ENCODE data around the gene PGM5.

PGM5 gene

GRCh38 chr9:68567565-68567964 is 211.2 kb downstream of the PGM5 start:
- Histone ChIP-seq H3K36me3 (replicated peaks) (no peaks in the 10 kb centered on the region), H3K27me3 (replicated peaks) (no peaks in the 10 kb centered on the region), H3K27ac (no peak overlapping the region), H3K4me3 (ENCODE audit: low read depth, low read length) (no peak overlapping the region)
- in situ Hi-C loops (cut with HindIII; ENCODE audit: low pct_ligation_motif_present, low sequenced_read_pairs) = no loop called here
- DNase-seq = no peak
- TF ChIP-seq CTCF (IDR thresholded peaks at IDR 0.05; ENCODE audit: low read depth, low read length, missing control alignments) = no peak

- no peaks in the 10 kb centered on the region for H3K36me3 ChIP-seq (replicated peaks)
- H3K27me3 ChIP-seq (replicated peaks) = no peaks in the 10 kb centered on the region
- DNase-seq = no peak
- H3K27ac ChIP-seq = no peak overlapping the region
- in situ Hi-C loops (cut with HindIII; ENCODE audit: low pct_ligation_motif_present, low sequenced_read_pairs) = no loop called here
- peak; percentile 0 for TF ChIP-seq CTCF (IDR thresholded peaks at IDR 0.05; ENCODE audit: low read depth, low read length, missing control alignments)
- no peak overlapping the region for H3K4me3 ChIP-seq (ENCODE audit: low read depth, low read length)
Measured at GRCh38 chr9:68574150-68574549, 217.7 kb downstream of the PGM5 start.

GRCh38 chr9:68575817-68576216 is 219.4 kb downstream of the PGM5 start:
- no peaks in the 10 kb centered on the region for H3K36me3 ChIP-seq (replicated peaks)
- in situ Hi-C loops (cut with HindIII; ENCODE audit: low pct_ligation_motif_present, low sequenced_read_pairs) = no loop called here
- H3K4me3 ChIP-seq (ENCODE audit: low read depth, low read length) = no peak overlapping the region
- H3K27ac ChIP-seq = no peak overlapping the region
- no peak for DNase-seq
- no peaks in the 10 kb centered on the region for H3K27me3 ChIP-seq (replicated peaks)
- no peak for TF ChIP-seq CTCF (IDR thresholded peaks at IDR 0.05; ENCODE audit: low read depth, low read length, missing control alignments)

- no peak for DNase-seq
- Histone ChIP-seq H3K4me3 (ENCODE audit: low read depth, low read length) (no peak overlapping the region), H3K27me3 (replicated peaks) (no peaks in the 10 kb centered on the region), H3K36me3 (replicated peaks) (no peaks in the 10 kb centered on the region), H3K27ac (no peak overlapping the region)
- no peak for TF ChIP-seq CTCF (IDR thresholded peaks at IDR 0.05; ENCODE audit: low read depth, low read length, missing control alignments)
- in situ Hi-C loops (cut with HindIII; ENCODE audit: low pct_ligation_motif_present, low sequenced_read_pairs) = no loop called here
Measured at GRCh38 chr9:68577774-68578591, 221.6 kb downstream of the PGM5 start.

All from brain microvascular endothelial cell (primary cell).